GM12872 (cell line): ENCODE results near the gene RNF6.

Experiments
- CTCF ChIP-seq: IDR thresholded peaks from 3 replicates; pipeline ENCODE4 v1.5.1; 2011; ENCODE audit warnings: low read depth, mild to moderate bottlenecking, low read length, moderate library complexity; ENCODE audit not compliant: insufficient read depth

Gene RNF6

GRCh38 chr13:26221721-26222519, at the start of gene RNF6:
Gene RNF6, minus strand, starts transcription at chr13:26222314. Its CDS starts 2,665 bp downstream, at chr13:26219649.
- no peak for TF ChIP-seq CTCF

- no peak for TF ChIP-seq CTCF
Observed at GRCh38 chr13:26270707-26271106, 48.6 kb upstream of the RNF6 start.

GRCh38 chr13:26266311-26266710, 44.2 kb upstream of the RNF6 start:
- TF ChIP-seq CTCF, result no peak

GRCh38 chr13:26262156-26262555, 40.0 kb upstream of the RNF6 start:
- TF ChIP-seq CTCF, result no peak

GRCh38 chr13:26259634-26260033, 37.5 kb upstream of the RNF6 start:
- TF ChIP-seq CTCF, result no peak

GRCh38 chr13:26257049-26257448, 34.9 kb upstream of the RNF6 start:
- TF ChIP-seq CTCF, result no peak

GRCh38 chr13:26255691-26256277, 33.7 kb upstream of the RNF6 start:
- TF ChIP-seq CTCF, result peak; percentile 26; the same call in 1 of the 3 replicates
